Raji (cell line): Measurements from ENCODE around the gene WNT7A.

ENCODE experiments used
- POLR2A ChIP-seq: IDR thresholded peaks from 2 replicates; pipeline ENCODE4 v1.6.1; 2011; ENCODE audit warnings: low read depth, low read length, control low read depth; ENCODE audit not compliant: insufficient read depth

The WNT7A gene

DNA sequence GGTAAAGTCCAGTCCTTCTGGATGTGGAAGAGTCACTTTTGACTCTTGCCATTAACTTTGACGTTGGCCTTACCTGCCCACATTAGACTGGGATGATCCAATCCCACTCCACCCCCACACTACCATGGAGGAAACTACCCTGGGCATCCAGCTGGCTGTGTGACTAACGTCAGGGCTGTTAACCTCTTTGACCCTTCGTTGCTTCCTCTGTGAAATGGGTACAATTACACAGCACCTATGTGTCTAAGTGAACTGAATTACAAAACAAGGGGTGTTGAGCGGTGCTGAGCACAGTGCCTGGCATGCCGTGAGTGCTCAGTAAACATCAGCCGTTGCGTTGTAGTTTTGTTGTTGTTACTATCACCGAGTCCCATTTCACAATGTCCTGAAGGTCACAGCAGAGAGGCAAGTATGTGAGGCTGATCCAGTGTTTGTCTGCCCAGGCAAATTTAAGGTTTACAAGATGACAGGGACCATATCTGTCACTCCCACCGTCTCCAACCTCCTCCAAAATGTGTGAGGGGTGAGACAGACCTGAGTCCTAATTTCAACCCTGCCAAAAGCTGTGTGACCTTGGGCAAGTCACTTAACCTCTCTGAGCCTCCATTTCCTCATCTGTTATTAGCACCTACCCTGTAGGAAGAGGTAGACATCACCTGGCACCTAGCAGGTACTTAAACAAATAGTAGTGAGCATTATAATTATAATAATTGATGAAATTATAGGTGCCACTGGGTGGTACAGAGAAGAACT is 20.9 kb downstream of the WNT7A start:
- TF ChIP-seq POLR2A = no peak

DNA sequence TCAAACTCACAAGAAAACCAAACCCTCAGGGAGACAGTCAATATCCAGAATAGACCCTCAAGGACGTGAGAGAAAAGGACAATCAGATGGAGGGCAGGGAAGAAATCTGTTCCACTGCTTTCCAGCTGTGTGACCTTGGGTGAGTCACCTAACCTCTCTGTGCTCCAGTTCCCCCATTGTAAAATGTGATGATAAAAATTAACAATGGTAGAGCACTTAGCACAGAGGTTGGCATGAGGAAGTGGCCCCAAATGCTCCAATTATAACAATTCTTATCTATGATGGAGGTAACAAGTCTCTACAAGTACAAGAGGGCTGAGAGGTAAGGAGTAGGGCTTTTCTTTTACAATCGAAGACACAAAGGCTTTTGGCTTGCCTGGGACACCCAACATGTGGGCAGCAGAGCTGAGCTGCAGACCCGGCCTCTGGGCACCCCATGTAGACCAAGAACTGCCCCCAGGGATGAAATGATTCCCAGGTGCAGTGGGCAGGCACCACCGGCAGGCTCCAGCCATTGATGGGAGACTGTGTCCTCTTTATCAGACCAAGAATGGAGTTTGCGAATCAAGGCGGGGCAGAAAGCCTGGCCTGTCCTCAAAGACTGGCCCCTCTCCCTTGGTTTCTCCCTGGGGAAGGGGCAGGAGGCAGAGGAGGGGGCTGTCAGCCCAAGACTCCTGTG is 22.0 kb downstream of the WNT7A start:
- TF ChIP-seq POLR2A = no peak

- TF ChIP-seq POLR2A = no peak
Observed at GRCh38 chr3:13856006-13856405, 23.9 kb downstream of the WNT7A start.

GRCh38 chr3:13854492-13854891 is 25.4 kb downstream of the WNT7A start:
- TF ChIP-seq POLR2A = no peak

DNA sequence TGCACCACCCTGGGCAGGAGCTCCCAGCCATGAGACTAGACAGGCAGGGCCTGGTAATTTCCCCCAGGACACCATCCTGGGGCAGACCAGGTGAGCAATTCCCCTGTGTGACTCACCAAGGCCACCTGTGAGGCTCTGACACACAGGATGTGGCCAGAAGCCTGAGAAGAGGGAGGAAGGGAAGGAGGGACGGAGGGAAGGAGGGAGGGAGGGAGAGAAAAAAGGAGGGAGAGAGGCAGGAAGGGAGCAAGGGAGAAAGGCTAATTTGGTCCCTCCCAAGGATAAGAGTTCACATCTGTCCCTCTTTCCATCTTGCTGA is 25.9 kb downstream of the WNT7A start:
- no peak for TF ChIP-seq POLR2A

DNA sequence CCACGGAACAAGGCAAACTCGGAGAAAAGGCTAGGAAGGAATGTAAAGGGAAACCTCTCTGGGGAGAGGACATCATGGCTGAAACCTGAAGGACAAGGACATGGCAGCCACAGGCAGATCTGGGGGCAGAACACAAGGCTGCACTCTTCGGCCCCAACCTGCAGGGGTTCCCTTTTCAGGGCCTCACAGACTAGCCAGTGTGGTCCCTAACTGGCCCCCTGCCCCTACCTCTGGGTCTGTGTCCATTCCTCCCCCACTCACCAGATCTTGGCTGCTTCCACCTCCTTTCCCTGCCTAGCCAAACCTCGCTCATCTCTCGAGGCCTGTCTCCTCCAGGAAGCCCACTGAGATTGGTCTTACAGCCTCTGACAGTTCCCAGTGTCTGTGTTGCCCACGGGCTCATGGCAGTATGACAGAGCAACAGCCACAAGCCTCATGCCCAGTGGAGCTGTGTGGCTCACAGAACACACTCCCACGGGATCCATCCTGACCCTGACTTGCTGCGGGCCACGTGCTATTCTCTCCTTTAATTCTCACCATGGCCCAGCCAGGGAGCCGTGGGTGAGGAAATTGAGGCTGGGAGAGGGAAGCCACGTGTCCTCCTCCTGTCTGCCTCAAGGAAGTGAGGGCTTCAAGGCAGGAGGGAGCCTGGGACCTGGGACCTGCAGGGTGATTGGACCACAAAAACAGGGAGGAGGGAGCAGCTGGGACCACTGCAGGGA is 26.5 kb downstream of the WNT7A start:
- no peak for TF ChIP-seq POLR2A

- no peak for TF ChIP-seq POLR2A
Observed at GRCh38 chr3:13852638-13853009, 27.2 kb downstream of the WNT7A start.

GRCh38 chr3:13851997-13852637 is 27.8 kb downstream of the WNT7A start:
- TF ChIP-seq POLR2A = no peak

GRCh38 chr3:13851091-13851849 is 28.6 kb downstream of the WNT7A start:
- TF ChIP-seq POLR2A = no peak

DNA sequence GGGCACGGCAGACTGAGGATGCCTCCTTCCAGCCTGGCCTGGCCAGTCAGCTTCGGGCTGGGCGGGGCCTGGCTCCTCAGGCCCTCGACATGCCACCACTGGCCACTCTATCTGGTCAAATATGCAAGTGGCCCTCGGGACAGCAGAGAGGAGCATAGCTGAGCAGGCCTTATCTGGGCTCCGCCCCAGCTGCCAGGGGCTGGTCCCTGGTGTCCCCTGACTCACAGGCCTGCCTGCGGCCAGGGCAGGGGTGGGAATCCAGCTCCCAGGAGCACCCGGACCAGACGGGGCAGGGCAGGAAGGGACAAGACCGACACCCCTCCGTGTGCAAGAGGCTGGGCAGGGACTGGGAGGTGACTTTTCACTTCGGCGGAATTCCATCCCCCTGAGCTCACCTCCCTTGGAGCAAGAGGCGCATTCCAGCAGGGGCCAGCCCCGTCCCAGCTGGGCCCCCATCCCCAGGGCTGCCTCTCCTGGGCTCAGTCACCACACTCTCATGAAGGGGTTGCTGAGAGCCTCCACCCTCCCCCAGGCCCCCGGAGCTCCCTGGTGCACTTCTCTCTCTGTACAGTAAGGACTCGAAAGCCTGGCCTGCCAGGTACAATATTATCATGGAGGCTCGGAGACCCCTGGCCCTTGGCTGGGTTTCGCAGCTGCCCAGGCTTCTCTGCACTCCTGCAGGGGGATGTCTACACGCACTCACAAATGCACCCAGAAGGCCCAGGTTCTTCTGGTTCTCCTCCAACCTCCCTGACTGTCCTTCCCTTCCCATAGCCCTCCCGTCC is 29.5 kb downstream of the WNT7A start:
- TF ChIP-seq POLR2A = no peak

- no peak for TF ChIP-seq POLR2A
Observed at GRCh38 chr3:13849018-13849417, 30.9 kb downstream of the WNT7A start.

DNA sequence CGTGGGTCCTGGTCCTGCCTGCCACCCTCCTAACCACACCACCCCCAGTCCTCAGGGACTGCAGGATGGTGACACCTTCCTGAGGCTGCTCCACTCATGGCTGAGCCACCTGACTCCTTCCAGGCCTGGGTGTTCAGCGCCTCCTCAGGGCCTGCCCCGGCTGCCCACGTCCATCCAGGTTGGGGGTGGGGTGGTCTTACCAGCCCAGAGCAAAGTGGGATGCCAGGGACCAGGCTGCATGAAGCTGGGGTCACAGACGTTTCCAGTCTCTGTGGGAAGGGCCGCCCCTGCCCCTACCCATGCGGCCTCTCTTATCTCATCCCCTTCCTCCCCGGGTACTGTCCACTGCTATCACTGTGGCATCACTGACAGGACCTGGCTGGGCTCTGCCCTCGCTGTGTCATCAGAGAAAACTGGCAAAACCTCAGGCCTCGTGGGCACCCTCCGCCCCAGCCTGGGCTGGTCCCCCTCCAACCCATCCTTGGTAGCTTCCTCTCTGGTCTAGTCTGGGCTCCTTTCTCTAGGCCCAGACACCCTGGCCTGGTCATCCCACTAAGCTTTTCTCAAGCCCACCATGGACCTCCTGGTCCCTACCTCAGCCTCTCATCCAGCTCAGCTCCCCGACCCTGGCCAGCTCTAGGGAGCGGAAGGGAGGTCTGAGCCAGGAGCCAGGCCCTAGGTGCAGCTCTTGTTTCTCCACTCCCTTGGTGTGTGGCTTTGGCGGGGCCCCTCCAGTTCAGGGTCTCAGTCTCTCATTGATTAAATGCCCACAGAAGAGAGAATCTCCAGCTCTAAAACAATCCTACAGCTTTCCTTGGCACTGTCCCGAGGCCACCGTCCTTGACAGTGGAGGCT is 32.9 kb downstream of the WNT7A start:
- TF ChIP-seq POLR2A = no peak

DNA sequence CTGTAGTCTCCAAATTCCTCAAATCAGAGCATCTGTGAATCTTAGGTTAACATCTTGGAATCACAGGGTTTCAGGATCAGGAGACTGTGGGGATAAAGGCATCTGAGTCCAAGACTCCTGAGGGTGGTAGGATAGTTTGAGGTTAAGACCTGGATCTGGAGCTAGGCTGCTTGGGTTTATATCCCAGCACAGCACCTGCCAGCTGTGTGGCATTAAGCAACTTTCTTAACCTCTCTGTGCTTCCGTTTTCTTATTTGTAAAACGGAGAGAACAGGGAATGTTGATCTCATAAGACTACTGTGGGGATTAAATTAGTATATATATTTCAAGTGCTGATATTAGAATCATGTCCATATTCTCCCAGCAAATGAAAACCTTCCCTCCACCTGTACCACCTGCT is 33.6 kb downstream of the WNT7A start:
- no peak for TF ChIP-seq POLR2A
